ENCODE results near the gene TMEM129.

TMEM129 gene

GRCh38 chr4:1721003-1721665 lies at the start of gene TMEM129, which contains the start of gene TACC3:
TSS of gene TMEM129 (minus strand) at chr4:1721323. CDS start at chr4:1720837, 486 bp downstream.
TSS of gene TACC3 (plus strand) at chr4:1721521. CDS start at chr4:1723422, 1,901 bp downstream.
- DNase-seq, result peak; percentile 82

GRCh38 chr4:1770791-1771231 lies 49.7 kb upstream of the TMEM129 start:
- no peak for DNase-seq

- no peak for DNase-seq
Observed at GRCh38 chr4:1770245-1770644, 49.1 kb upstream of the TMEM129 start.

GRCh38 chr4:1769692-1770091 lies 48.6 kb upstream of the TMEM129 start:
- DNase-seq, result no peak

- no peak for DNase-seq
Observed at GRCh38 chr4:1768367-1769034, 47.4 kb upstream of the TMEM129 start.

GRCh38 chr4:1767770-1768366 lies 46.7 kb upstream of the TMEM129 start:
- no peak for DNase-seq

GRCh38 chr4:1767061-1767769 lies 46.1 kb upstream of the TMEM129 start:
- DNase-seq, result no peak

- DNase-seq, result no peak
Observed at GRCh38 chr4:1766106-1767060, 45.3 kb upstream of the TMEM129 start.

- no peak for DNase-seq
Observed at GRCh38 chr4:1765409-1766072, 44.4 kb upstream of the TMEM129 start.

GRCh38 chr4:1764670-1765069 lies 43.5 kb upstream of the TMEM129 start:
- DNase-seq, result no peak

GRCh38 chr4:1763550-1764080 lies 42.5 kb upstream of the TMEM129 start:
- no peak for DNase-seq

GRCh38 chr4:1763070-1763549 lies 42.0 kb upstream of the TMEM129 start:
- DNase-seq, result no peak

- DNase-seq, result no peak
Observed at GRCh38 chr4:1762264-1763010, 41.3 kb upstream of the TMEM129 start.

- DNase-seq, result no peak
Observed at GRCh38 chr4:1761130-1761689, 40.1 kb upstream of the TMEM129 start.

- no peak for DNase-seq
Observed at GRCh38 chr4:1760521-1761071, 39.5 kb upstream of the TMEM129 start.

- no peak for DNase-seq
Observed at GRCh38 chr4:1759818-1760223, 38.7 kb upstream of the TMEM129 start.

GRCh38 chr4:1759170-1759817 lies 38.2 kb upstream of the TMEM129 start:
- no peak for DNase-seq

GRCh38 chr4:1758306-1759121 lies 37.4 kb upstream of the TMEM129 start:
- no peak for DNase-seq

Measured in GF-D8 (cell line).